IMR-90 (cell line): ENCODE results near the gene RUSC1. TPM values are rescaled to one million over a fixed set of nuclear protein-coding genes. Genes with fewer than 3 reads are reported as not detected.

Source experiments
- ATAC-seq: fragments of 200-7000 bp; cut with Tn5 transposase; 2 replicates; pipeline ENCODE4 v1.9.1; 2020; ENCODE audit warnings: low read depth, mild to moderate bottlenecking, moderate library complexity
- BruUV-seq: library from RNA; stranded (reverse); fragments of 400-500 nt; replicated peaks from 2 replicates; lab custom pipeline; 2021; lab: Mats Ljungman, UMichigan
- CTCF ChIA-PET: fragments of 300-600 bp; formaldehyde crosslinking; extraction: SDS; loops from one replicate; lab custom pipeline; 2021; ENCODE audit warnings: antibody characterized with exemption; lab: Yijun Ruan, JAX
- POLR2A ChIA-PET: fragments of 300-600 bp; sonication (Branson Sonifier 250); formaldehyde crosslinking; loops from one replicate; lab custom pipeline; 2022; ENCODE audit warnings: antibody characterized with exemption; ENCODE audit not compliant: unreplicated experiment; lab: Charles Lee
- DNase-seq: peaks from one replicate; pipeline ENCODE4 v3.0.0; 2013
- H2AFZ ChIP-seq: replicated peaks from 2 replicates; pipeline ENCODE3; 2013; ENCODE audit warnings: low read length, mild to moderate bottlenecking; ENCODE audit not compliant: poor library complexity
- H2AK5ac ChIP-seq: 2 replicates; pipeline ENCODE4 v1.6.1; 2013; ENCODE audit warnings: low read depth, low read length, inconsistent platforms
- H2AK9ac ChIP-seq: replicated peaks from 2 replicates; pipeline ENCODE3; 2013; ENCODE audit warnings: mild to moderate bottlenecking, low read depth, low read length, moderate library complexity; ENCODE audit not compliant: poor library complexity
- H2BK120ac ChIP-seq: 2 replicates; pipeline ENCODE4 v1.6.1; 2013; ENCODE audit warnings: low read depth, low read length, inconsistent platforms
- H2BK15ac ChIP-seq: 3 replicates; pipeline ENCODE4 v1.6.1; 2013; ENCODE audit warnings: low read depth, low read length, inconsistent platforms
- H2BK20ac ChIP-seq: 2 replicates; pipeline ENCODE4 v1.6.1; 2013; ENCODE audit warnings: low read depth, mild to moderate bottlenecking, inconsistent platforms, low read length, moderate library complexity
- H2BK5ac ChIP-seq: 2 replicates; pipeline ENCODE4 v1.6.1; 2013; ENCODE audit warnings: mild to moderate bottlenecking, low read depth, low read length, inconsistent platforms; ENCODE audit not compliant: poor library complexity, severe bottlenecking
- H3K14ac ChIP-seq: replicated peaks from 2 replicates; pipeline ENCODE4 v1.6.1; 2013; ENCODE audit warnings: low read depth, low read length, inconsistent platforms
- H3K18ac ChIP-seq: 2 replicates; pipeline ENCODE4 v1.6.1; 2013; ENCODE audit warnings: low read depth, low read length, control low read depth
- H3K23ac ChIP-seq: 2 replicates; pipeline ENCODE4 v1.6.1; 2013; ENCODE audit warnings: low read depth, low read length, inconsistent platforms
- H3K27ac ChIP-seq: 2 replicates; pipeline ENCODE4 v1.5.1; 2013; ENCODE audit warnings: mild to moderate bottlenecking, control low read depth, low read length; ENCODE audit not compliant: insufficient read depth
- H3K27me3 ChIP-seq: 2 replicates; pipeline ENCODE4 v1.6.1; 2013; ENCODE audit warnings: low read length; ENCODE audit not compliant: control insufficient read depth, insufficient read depth
- H3K36me3 ChIP-seq: 2 replicates; pipeline ENCODE4 v1.6.1; 2013; ENCODE audit warnings: low read length, mixed read lengths; ENCODE audit not compliant: control insufficient read depth, insufficient read depth
- H3K4ac ChIP-seq: 2 replicates; pipeline ENCODE4 v1.6.1; 2013; ENCODE audit warnings: low read depth, low read length, inconsistent platforms
- H3K4me1 ChIP-seq: 2 replicates; pipeline ENCODE4 v1.6.1; 2013; ENCODE audit warnings: low read length, mixed read lengths; ENCODE audit not compliant: control insufficient read depth, insufficient read depth
- H3K4me2 ChIP-seq: 2 replicates; pipeline ENCODE4 v1.6.1; 2013; ENCODE audit warnings: low read depth, mild to moderate bottlenecking, control low read depth, low read length, moderate library complexity
- H3K4me3 ChIP-seq: 2 replicates; pipeline ENCODE4 v1.5.1; 2013; ENCODE audit warnings: low read depth, mild to moderate bottlenecking, control low read depth, low read length, moderate library complexity; ENCODE audit not compliant: insufficient read depth
- H3K56ac ChIP-seq: 2 replicates; pipeline ENCODE4 v1.6.1; 2013; ENCODE audit warnings: low read length, inconsistent platforms; ENCODE audit not compliant: insufficient read depth; ENCODE audit errors: extremely low read depth
- H3K79me1 ChIP-seq, 2 experiments: 2 replicates each; pipeline ENCODE4 v1.6.1; 2013; ENCODE audit warnings: low read length in 2 of 2, inconsistent platforms in 1 of 2, low read depth in 1 of 2
- H3K9ac ChIP-seq: 2 replicates; pipeline ENCODE4 v1.6.1; 2013; ENCODE audit warnings: low read depth, low read length, control low read depth
- H3K9me1 ChIP-seq: 2 replicates; pipeline ENCODE4 v1.6.1; 2013; ENCODE audit warnings: low read length, inconsistent platforms; ENCODE audit not compliant: insufficient read depth
- H3K9me3 ChIP-seq: 2 replicates; pipeline ENCODE4 v1.6.1; 2013; ENCODE audit warnings: low read length; ENCODE audit not compliant: control insufficient read depth, insufficient read depth
- H4K20me1 ChIP-seq: 2 replicates; pipeline ENCODE4 v1.6.1; 2013; ENCODE audit warnings: low read length, inconsistent platforms; ENCODE audit not compliant: insufficient read depth
- H4K5ac ChIP-seq: 2 replicates; pipeline ENCODE4 v1.6.1; 2013; ENCODE audit warnings: mild to moderate bottlenecking, low read depth, low read length, control low read depth
- H4K8ac ChIP-seq, 2 experiments: 2 replicates each; pipeline ENCODE4 v1.6.1; 2013; ENCODE audit warnings: low read depth in 2 of 2, low read length in 2 of 2, control low read depth in 1 of 2, inconsistent platforms in 1 of 2
- H4K91ac ChIP-seq: 2 replicates; pipeline ENCODE4 v1.6.1; 2013; ENCODE audit warnings: low read depth, low read length, inconsistent platforms; ENCODE audit not compliant: insufficient read depth
- BHLHE40 ChIP-seq: fragments of 150-350 bp; IDR thresholded peaks from 2 replicates; pipeline ENCODE4 v1.6.1; 2016; ENCODE audit warnings: mild to moderate bottlenecking, low read depth, low read length
- CEBPB ChIP-seq: IDR thresholded peaks from 2 replicates; pipeline ENCODE4 v1.6.1; 2012; ENCODE audit warnings: low read depth, low read length, improper control_type of control experiment
- CHD1 ChIP-seq: IDR thresholded peaks from 2 replicates; pipeline ENCODE4 v1.6.1; 2012; ENCODE audit warnings: low read depth, low read length, improper control_type of control experiment
- CTCF ChIP-seq: conservative IDR thresholded peaks from 2 replicates; pipeline ENCODE4 v1.5.1; 2012; ENCODE audit warnings: mild to moderate bottlenecking, low read depth, low read length, improper control_type of control experiment
- ELK1 ChIP-seq: fragments of 150-350 bp; IDR thresholded peaks from 2 replicates; pipeline ENCODE4 v1.6.1; 2016; ENCODE audit warnings: low read depth, mild to moderate bottlenecking, low read length, moderate library complexity, borderline replicate concordance
- FOS ChIP-seq: fragments of 150-350 bp; IDR thresholded peaks from 2 replicates; pipeline ENCODE4 v1.6.1; 2016; ENCODE audit warnings: low read depth, low read length
- MAFK ChIP-seq: IDR thresholded peaks from 2 replicates; pipeline ENCODE4 v1.6.1; 2012; ENCODE audit warnings: low read depth, low read length, improper control_type of control experiment
- MAZ ChIP-seq: IDR thresholded peaks from 2 replicates; pipeline ENCODE4 v1.6.1; 2012; ENCODE audit warnings: low read depth, mild to moderate bottlenecking, low read length, improper control_type of control experiment, moderate library complexity, borderline replicate concordance
- MXI1 ChIP-seq: IDR thresholded peaks from 2 replicates; pipeline ENCODE4 v1.6.1; 2012; ENCODE audit warnings: low read depth, mild to moderate bottlenecking, low read length, moderate library complexity, borderline replicate concordance
- NFE2L2 ChIP-seq: fragments of 150-350 bp; IDR thresholded peaks from 2 replicates; pipeline ENCODE4 v1.6.1; 2016; ENCODE audit warnings: low read depth, mild to moderate bottlenecking, low read length
- POLR2A ChIP-seq: IDR thresholded peaks from 2 replicates; pipeline ENCODE4 v1.6.1; 2012; ENCODE audit warnings: mild to moderate bottlenecking, low read depth, low read length
- RAD21 ChIP-seq: IDR thresholded peaks from 2 replicates; pipeline ENCODE4 v1.6.1; 2012; ENCODE audit warnings: low read length, improper control_type of control experiment
- RCOR1 ChIP-seq: IDR thresholded peaks from 2 replicates; pipeline ENCODE4 v1.6.1; 2012; ENCODE audit warnings: mild to moderate bottlenecking, low read length, improper control_type of control experiment; ENCODE audit not compliant: insufficient replicate concordance
- RFX5 ChIP-seq: IDR thresholded peaks from 2 replicates; pipeline ENCODE4 v1.8.0; 2012; ENCODE audit warnings: low read depth, mild to moderate bottlenecking, low read length, moderate library complexity
- SMC3 ChIP-seq: fragments of 150-350 bp; IDR thresholded peaks from 2 replicates; pipeline ENCODE4 v1.6.1; 2016; ENCODE audit warnings: low read depth, mild to moderate bottlenecking, antibody characterized with exemption, low read length, moderate library complexity
- USF2 ChIP-seq: fragments of 150-350 bp; IDR thresholded peaks from 2 replicates; pipeline ENCODE4 v1.6.1; 2017; ENCODE audit warnings: mild to moderate bottlenecking, antibody characterized with exemption, low read length, low read depth
- WGBS, 2 experiments: methylation state at CpG; one replicate each; pipeline versions ENCODE4 v1.1.5 to v1.1.7; 2013; ENCODE audit warnings: missing lambda C conversion rate in 2 of 2; ENCODE audit not compliant: insufficient read length in 1 of 2; ENCODE audit errors: extremely low coverage in 2 of 2; 5-methylcytosine and 5-hydroxymethylcytosine counted together
- dilution Hi-C: fragments of 300-500 bp; cut with HindIII; formaldehyde crosslinking; loops from one replicate; pipeline ENCODE4 v1.14.3; 2018; ENCODE audit warnings: low sequenced_read_pairs; ENCODE audit not compliant: unreplicated experiment
- in situ Hi-C: fragments of 300-500 bp; cut with MboI; formaldehyde crosslinking; loops from 3 replicates; pipeline ENCODE4 v1.14.3; 2019; ENCODE audit warnings: low sequenced_read_pairs, inconsistent platforms, mixed read lengths
- intact Hi-C: fragments of 100-400 bp; cut with micrococcal nuclease; formaldehyde crosslinking; loops from 2 replicates; pipeline ENCODE4 v1.10.0; 2022
- polyA plus RNA-seq, 3 experiments: library from polyadenylated mRNA; depleted of rRNA; stranded (reverse); fragments of >200 nt; gene quantifications; 2 replicates each; pipeline ENCODE4 v1.2.3, GENCODE V29; 2012; ENCODE audit warnings: low replicate concordance in 1 of 3
- total RNA-seq: library from RNA; depleted of rRNA; stranded (reverse); fragments of >200 nt; gene quantifications from 2 replicates; pipeline ENCODE4 v1.2.3, GENCODE V29; 2012

RUSC1 gene
- total and polyA plus RNA-seq, 2 of the 4 experiments (the other 2 are of a cell fraction), result 4.1 to 31.4 TPM

GRCh38 chr1:155352631-155353030 lies 31.9 kb downstream of the RUSC1 start:
- Histone ChIP-seq H3K4me3 (no peak overlapping the region), H4K8ac (no peak overlapping the region), H4K91ac (no peak overlapping the region), H3K23ac (no peak overlapping the region), H3K18ac (no peak overlapping the region), H3K9me1 (peaks cover 2% of the 10 kb centered on the region), H2BK15ac (no peak overlapping the region), H3K4me2 (no peak overlapping the region), H3K14ac (no peak overlapping the region), H2AK5ac (no peak overlapping the region), H2AFZ (no peak overlapping the region), H3K27me3 (no peaks in the 10 kb centered on the region), H4K5ac (no peak overlapping the region), H3K4me1 (no peaks in the 10 kb centered on the region), H2BK5ac (no peak overlapping the region), H3K36me3 (peaks cover 39% of the 10 kb centered on the region), H3K79me1 (no peaks in the 10 kb centered on the region), H3K27ac (no peak overlapping the region), H3K9ac (no peak overlapping the region), H3K9me3 (no peaks in the 10 kb centered on the region), H2BK120ac (no peak overlapping the region), H2BK20ac (no peak overlapping the region), H3K56ac (no peak overlapping the region), H3K4ac (no peak overlapping the region), H2AK9ac (no peak overlapping the region), H4K20me1 (no peaks in the 10 kb centered on the region)
- intact Hi-C loops (loop anchor here (10.0 kb wide), 1 partner anchor 312 kb away; no protein-coding TSS in a partner anchor), in situ Hi-C loops (no loop called here), dilution Hi-C loops (no loop called here)
- DNase-seq (no peak), ATAC-seq (no peak)
- BruUV-seq, result no TSS peak
- no peak for TF ChIP-seq NFE2L2
- TF ChIP-seq USF2, result no peak
- no peak for TF ChIP-seq RFX5
- no peak for TF ChIP-seq CTCF
- TF ChIP-seq CHD1, result no peak
- no peak for TF ChIP-seq ELK1
- TF ChIP-seq RAD21, result no peak
- TF ChIP-seq CEBPB, result no peak
- TF ChIP-seq MAZ, result no peak
- no peak for TF ChIP-seq SMC3
- no peak for TF ChIP-seq RCOR1
- no peak for TF ChIP-seq MAFK
- TF ChIP-seq POLR2A, result no peak
- TF ChIP-seq MXI1, result no peak
- no peak for TF ChIP-seq FOS
- no peak for TF ChIP-seq BHLHE40
- WGBS, 2 experiments, result no CpG with 5 or more reads among the region's 6 CpGs
- ChIA-PET CTCF (no interaction called here), POLR2A (no interaction called here)
